Muscle of leg (tissue), 16 donors: ENCODE results near the gene FSTL4. TPM values are rescaled to one million over a fixed set of nuclear protein-coding genes. Genes with fewer than 3 reads are reported as not detected.

Experiments used
- DNase-seq: peaks from one replicate; pipeline ENCODE4 v3.0.0; 2013
- H3K27ac ChIP-seq: one replicate; pipeline ENCODE4 v1.5.1; 2013; ENCODE audit warnings: mild to moderate bottlenecking, low read length, control low read depth
- H3K27me3 ChIP-seq: one replicate; pipeline ENCODE4 v1.6.1; 2013; ENCODE audit warnings: low read length; ENCODE audit not compliant: control insufficient read depth, insufficient read depth
- H3K36me3 ChIP-seq: one replicate; pipeline ENCODE4 v1.6.1; 2013; ENCODE audit warnings: low read length; ENCODE audit not compliant: control insufficient read depth, insufficient read depth
- H3K4me1 ChIP-seq: one replicate; pipeline ENCODE4 v1.6.1; 2013; ENCODE audit warnings: low read length; ENCODE audit not compliant: control insufficient read depth, insufficient read depth
- H3K4me3 ChIP-seq: one replicate; pipeline ENCODE4 v1.5.1; 2013; ENCODE audit warnings: low read length, control low read depth
- H3K9me3 ChIP-seq: replicated peaks from 2 replicates; pipeline ENCODE4 v1.6.1; 2013; ENCODE audit warnings: low read depth, low read length; ENCODE audit not compliant: control insufficient read depth
- WGBS: methylation state at CpG from one replicate; pipeline ENCODE4 v1.1.5; 2013; ENCODE audit warnings: missing lambda C conversion rate; ENCODE audit not compliant: insufficient coverage; 5-methylcytosine and 5-hydroxymethylcytosine counted together
- long read RNA-seq, 11 donors: transcript quantifications; one replicate each; lab custom pipeline, GENCODE V29; 2026
- polyA plus RNA-seq, 8 donors: library from polyadenylated mRNA; unstranded; fragments of 120-200 nt; gene quantifications; one replicate each; pipeline versions ENCODE4 v1.2.1 to v1.2.3, GENCODE V29; 2013; ENCODE audit warnings: inconsistent platforms in 1 of 8, low replicate concordance in 1 of 8; ENCODE audit not compliant: insufficient read length in 8 of 8, insufficient read depth in 1 of 8
- total RNA-seq: library from RNA; stranded (reverse); fragments of 120-200 nt; gene quantifications from one replicate; pipeline ENCODE4 v1.2.4, GENCODE V29; 2013

FSTL4 gene
- total RNA-seq: 1.3 TPM
- 1 to 10 TPM in 7 of 8 donors, under 1 TPM in 1; 0.68 to 1.8 (median 1.3) TPM for polyA plus RNA-seq
- long read RNA-seq, donor 1: 0 reads
- long read RNA-seq, donor 2: 0 reads
- long read RNA-seq, donor 3: 0 reads
- long read RNA-seq, donor 4: 0 reads
- long read RNA-seq, donor 5: 0 reads
- long read RNA-seq, donor 6: 0 reads
- long read RNA-seq, donor 7: 0 reads
- long read RNA-seq, donor 8: 0 reads
- long read RNA-seq, donor 9: 0 reads
- long read RNA-seq, donor 10: 0 reads
- long read RNA-seq, donor 11: 0 reads

- Histone ChIP-seq H3K27ac (no peak within 1 kb of the TSS), H3K4me1 (peaks cover 16% of the 10 kb centered on the region), H3K9me3 (no peaks in the 10 kb centered on the region), H3K4me3 (peak within 1 kb of the TSS; percentile 3), H3K27me3 (peaks cover 48% of the 10 kb centered on the region), H3K36me3 (no peaks in the 10 kb centered on the region)
- peak; percentile 24 for DNase-seq
- under 1% methylated on average over 74 of the region's 74 CpGs for WGBS
Observed at GRCh38 chr5:133612249-133612860, at the start of gene FSTL4. Gene FSTL4, minus strand, starts transcription at chr5:133612541.

DNA sequence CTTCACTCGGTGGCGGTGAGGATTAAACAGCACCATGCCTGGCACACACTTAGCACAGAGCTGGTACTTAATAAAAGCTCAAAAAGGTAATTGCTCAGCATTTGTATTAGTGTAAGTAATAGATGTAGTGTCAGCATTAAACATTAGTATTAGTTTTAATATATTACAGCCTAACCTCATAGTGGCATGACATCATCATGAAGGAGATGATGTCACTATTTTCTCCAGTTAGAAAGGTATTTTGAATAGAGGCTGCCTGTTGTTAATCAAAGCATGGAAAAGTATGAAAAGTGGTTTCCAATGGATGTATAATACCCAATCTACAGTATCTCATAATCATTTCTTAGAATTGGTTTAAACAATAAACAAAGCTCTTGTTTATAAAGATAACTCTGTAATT is 49.0 kb upstream of the FSTL4 start:
- DNase-seq: no peak
- no peak overlapping the region for H3K4me3 ChIP-seq
- H3K27me3 ChIP-seq: no peaks in the 10 kb centered on the region
- WGBS: no CpG with 5 or more reads among the region's 2 CpGs
- no peaks in the 10 kb centered on the region for H3K4me1 ChIP-seq
- H3K27ac ChIP-seq: no peak overlapping the region
- no peaks in the 10 kb centered on the region for H3K36me3 ChIP-seq
- no peaks in the 10 kb centered on the region for H3K9me3 ChIP-seq

DNA sequence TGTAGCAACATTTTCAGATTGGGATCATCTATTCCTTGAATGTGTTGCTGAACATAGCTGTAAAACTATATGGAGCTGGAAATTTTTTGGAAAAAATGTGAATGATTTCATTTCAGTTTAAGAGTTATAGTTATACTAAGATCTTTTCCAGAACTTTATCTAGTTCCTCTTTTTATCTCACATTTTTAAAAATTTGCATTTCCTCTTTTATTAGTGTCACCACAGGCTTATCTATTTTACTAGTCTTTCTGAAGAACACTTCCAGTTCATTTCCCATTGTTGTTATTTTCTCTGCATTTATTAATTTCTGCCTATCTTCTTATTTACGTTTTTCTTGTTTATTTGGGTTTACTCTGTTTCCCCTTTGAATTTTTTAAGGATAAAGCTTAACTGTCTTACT is 46.0 kb upstream of the FSTL4 start:
- Histone ChIP-seq H3K4me1 (no peaks in the 10 kb centered on the region), H3K4me3 (no peak overlapping the region), H3K36me3 (no peaks in the 10 kb centered on the region), H3K9me3 (no peaks in the 10 kb centered on the region), H3K27me3 (no peaks in the 10 kb centered on the region), H3K27ac (no peak overlapping the region)
- no peak for DNase-seq
- WGBS: no CpG with 5 or more reads among the region's 1 CpG

DNA sequence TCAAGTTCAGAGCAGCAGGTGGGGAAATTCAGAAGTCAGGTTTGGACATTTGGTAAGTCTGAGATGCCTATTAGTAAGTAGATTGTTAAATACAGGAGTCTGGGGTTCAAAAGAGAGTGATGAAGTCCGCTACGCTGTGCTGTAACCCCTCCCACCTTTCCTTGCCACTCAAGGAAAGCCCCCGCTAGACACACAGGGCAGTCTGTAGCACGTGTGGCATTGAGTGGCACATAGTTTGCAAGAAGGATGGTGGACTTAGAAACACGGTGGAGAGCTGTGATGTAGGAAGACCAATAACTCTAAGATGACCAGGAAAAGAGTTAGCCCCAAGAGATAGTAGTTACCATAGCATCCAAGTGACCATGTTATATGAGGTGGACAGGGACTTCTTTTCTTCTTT is 44.7 kb upstream of the FSTL4 start:
- DNase-seq: no peak
- H3K4me3 ChIP-seq: no peak overlapping the region
- no peaks in the 10 kb centered on the region for H3K27me3 ChIP-seq
- no peaks in the 10 kb centered on the region for H3K36me3 ChIP-seq
- 80% methylated on average over 1 of the region's 5 CpGs for WGBS
- H3K9me3 ChIP-seq: no peaks in the 10 kb centered on the region
- no peaks in the 10 kb centered on the region for H3K4me1 ChIP-seq
- H3K27ac ChIP-seq: no peak overlapping the region

GRCh38 chr5:133655966-133656365 is 43.6 kb upstream of the FSTL4 start:
- Histone ChIP-seq H3K27me3 (no peaks in the 10 kb centered on the region), H3K4me1 (no peaks in the 10 kb centered on the region), H3K36me3 (no peaks in the 10 kb centered on the region), H3K4me3 (no peak overlapping the region), H3K9me3 (no peaks in the 10 kb centered on the region), H3K27ac (no peak overlapping the region)
- 50% methylated on average over 1 of the region's 1 CpG for WGBS
- DNase-seq: no peak

DNA sequence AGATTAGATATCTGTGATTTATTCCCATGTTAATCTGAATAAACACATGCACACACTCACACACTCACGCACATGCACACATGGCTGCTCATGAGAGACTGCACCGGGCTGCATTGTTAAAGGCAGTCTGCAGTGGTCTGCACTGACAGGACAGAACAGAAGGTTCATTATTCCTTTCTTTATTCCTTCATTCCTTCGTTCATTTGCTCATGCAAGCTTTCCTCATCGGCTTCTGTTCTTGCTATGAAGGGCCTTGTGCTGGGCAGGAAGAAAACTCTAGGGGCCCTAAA is 41.4 kb upstream of the FSTL4 start:
- Histone ChIP-seq H3K36me3 (no peaks in the 10 kb centered on the region), H3K27ac (no peak overlapping the region), H3K4me3 (no peak overlapping the region), H3K27me3 (no peaks in the 10 kb centered on the region), H3K4me1 (no peaks in the 10 kb centered on the region), H3K9me3 (no peaks in the 10 kb centered on the region)
- no peak for DNase-seq
- WGBS: 29% methylated on average over 1 of the region's 4 CpGs

- no peak overlapping the region for H3K27ac ChIP-seq
- WGBS: 33% methylated on average over 4 of the region's 9 CpGs
- DNase-seq: peak; percentile 1
- no peaks in the 10 kb centered on the region for H3K4me1 ChIP-seq
- H3K27me3 ChIP-seq: no peaks in the 10 kb centered on the region
- no peak overlapping the region for H3K4me3 ChIP-seq
- no peaks in the 10 kb centered on the region for H3K36me3 ChIP-seq
- H3K9me3 ChIP-seq: no peaks in the 10 kb centered on the region
Observed at GRCh38 chr5:133652951-133653759, 40.8 kb upstream of the FSTL4 start.

GRCh38 chr5:133644000-133644865 is 31.9 kb upstream of the FSTL4 start:
- Histone ChIP-seq H3K27ac (no peak overlapping the region), H3K4me1 (no peaks in the 10 kb centered on the region), H3K36me3 (no peaks in the 10 kb centered on the region), H3K4me3 (no peak overlapping the region), H3K27me3 (no peaks in the 10 kb centered on the region), H3K9me3 (no peaks in the 10 kb centered on the region)
- peak; percentile 9 for DNase-seq
- 62% methylated on average over 2 of the region's 8 CpGs for WGBS

GRCh38 chr5:133643365-133643764 is 31.0 kb upstream of the FSTL4 start:
- Histone ChIP-seq H3K4me3 (no peak overlapping the region), H3K27me3 (no peaks in the 10 kb centered on the region), H3K36me3 (no peaks in the 10 kb centered on the region), H3K9me3 (no peaks in the 10 kb centered on the region), H3K4me1 (no peaks in the 10 kb centered on the region), H3K27ac (no peak overlapping the region)
- DNase-seq: no peak
- 100% methylated on average over 1 of the region's 4 CpGs for WGBS
